ENCODE measurements around the gene NT5DC4. TPM values are rescaled to one million over a fixed set of nuclear protein-coding genes. Genes with fewer than 3 reads are reported as not detected.

NT5DC4 gene
- total and polyA plus RNA-seq, 2 of the 8 experiments (the other 6 are each of a cell fraction or from before 2014, with no cell fraction given) = not detected

- Histone ChIP-seq H3K56ac (replicated peaks; ENCODE audit: insufficient read length, low read depth, low read length) (no peak within 1 kb of the TSS), H2BK20ac (ENCODE audit: low read length) (peak within 1 kb of the TSS; percentile 52; the same call in 1 of the 2 replicates), H4K8ac (ENCODE audit: extremely low read depth, insufficient read depth, low read length) (no peak within 1 kb of the TSS), H3K79me2 (ENCODE audit: control insufficient read depth in 1 of 2, insufficient read depth in 2 of 2, low read length in 2 of 2) (no peaks in the 10 kb centered on the region), H3K27ac (ENCODE audit: low read depth, low read length) (no peak within 1 kb of the TSS), H2BK5ac (ENCODE audit: low read depth, low read length) (no peak within 1 kb of the TSS), H3K4me2 (ENCODE audit: insufficient read depth in 1 of 2, low read depth in 2 of 2, low read length in 2 of 2) (peak within 1 kb of the TSS; percentile 53 to 62), H3K4me1 (replicated peaks in 1 of 4; ENCODE audit: control insufficient read depth in 3 of 4, insufficient read depth in 4 of 4, low read length in 3 of 4) (peaks cover 0 to 18% (median 3%) of the 10 kb centered on the region in 4 experiments; a peak in 3 of 7 replicates), H3K18ac (ENCODE audit: extremely low read depth, low read length) (no peak within 1 kb of the TSS), H2AK5ac (ENCODE audit: low read depth, low read length) (no peak within 1 kb of the TSS), H3K9ac (replicated peaks in 1 of 4; ENCODE audit: extremely low read depth in 1 of 4, low read depth in 3 of 4, low read length in 3 of 4) (no peak within 1 kb of the TSS), H2BK120ac (replicated peaks; ENCODE audit: low read depth, low read length) (no peak within 1 kb of the TSS), H3K23me2 (ENCODE audit: low read depth, low read length) (no peaks in the 10 kb centered on the region), H3K36me3 (ENCODE audit: control insufficient read depth in 2 of 4, insufficient read depth in 4 of 4, low read length in 3 of 4) (no peaks in the 10 kb centered on the region), H3K23ac (ENCODE audit: insufficient read length) (no peak within 1 kb of the TSS), H3K79me1 (ENCODE audit: low read depth, low read length) (no peaks in the 10 kb centered on the region), H2AFZ (ENCODE audit: low read length) (peak within 1 kb of the TSS; percentile 97), H3K4me3 (ENCODE audit: extremely low read depth in 1 of 4, insufficient read depth in 2 of 4, low read depth in 3 of 4, low read length in 4 of 4) (peak within 1 kb of the TSS in 1 of 4 experiments; percentile 46; a peak in 3 of 8 replicates), H3K14ac (ENCODE audit: insufficient read length) (no peak within 1 kb of the TSS), H4K91ac (replicated peaks; ENCODE audit: insufficient read length, low read length) (no peak within 1 kb of the TSS), H4K5ac (ENCODE audit: insufficient read length, low read depth, low read length) (no peak within 1 kb of the TSS), H3K9me3 (ENCODE audit: insufficient read depth in 2 of 2, low read depth in 1 of 2, low read length in 1 of 2) (no peaks in the 10 kb centered on the region), H3K27me3 (replicated peaks in 1 of 4; ENCODE audit: control insufficient read depth in 3 of 4, extremely low read depth in 1 of 4, insufficient read depth in 3 of 4, low read length in 3 of 4) (no peaks in the 10 kb centered on the region), H3K4ac (replicated peaks; ENCODE audit: insufficient read length, low read depth, low read length) (no peak within 1 kb of the TSS), H2BK15ac (ENCODE audit: low read length) (no peak within 1 kb of the TSS), H4K20me1 (replicated peaks in 1 of 2; ENCODE audit: control insufficient read depth in 1 of 2, insufficient read depth in 2 of 2, low read length in 2 of 2) (no peaks in the 10 kb centered on the region), H2BK12ac (ENCODE audit: low read depth, low read length) (no peak within 1 kb of the TSS)
- ChIA-PET POLR2A (ENCODE audit: partially characterized antibody) (interaction anchor here (1.4 kb wide), 1 partner anchor 10 kb away, joined by 3 read pairs; no protein-coding TSS in a partner anchor), CTCF (ENCODE audit: partially characterized antibody) (interaction anchor here (0.9 kb wide), 1 partner anchor 158 kb away, joined by 3 read pairs; no protein-coding TSS in a partner anchor)
- FAIRE-seq (peak; percentile 78), DNase-seq (ENCODE audit: low read depth in 1 of 2, low spot score in 2 of 2) (peak in 1 of 2 experiments; percentile 17)
- WGBS, 2 experiments (ENCODE audit: extremely low coverage in 1 of 2, insufficient coverage in 1 of 2, insufficient read length in 1 of 2, insufficient replicate concordance in 2 of 2, low coverage in 1 of 2, low lambda C conversion rate in 2 of 2, missing lambda C conversion rate in 1 of 2) = 29% methylated on average over 13 of the region's 13 CpGs; no CpG with 5 or more reads in 1 of the 2 experiments
- TF ChIP-seq BACH1 (IDR thresholded peaks at IDR 0.05; ENCODE audit: low read length) (peak; percentile 87), ZNF274 (IDR thresholded peaks at IDR 0.05; ENCODE audit: borderline replicate concordance, extremely low read depth, low read length) (no peak), POLR2A (IDR thresholded peaks at IDR 0.05; ENCODE audit: control extremely low read depth in 1 of 2, low read depth in 2 of 2, low read length in 2 of 2) (0 out of 3 replicates have a peak, but pooled peaks of 1 of the 2 experiments have one; percentile 38)
Measured at GRCh38 chr2:112784199-112785189, 63.7 kb downstream of the NT5DC4 start, which contains the start of gene IL1A. Gene IL1A (minus strand): TSS chr2:112784493. CDS start chr2:112783770, 723 bp downstream.

All from H1 (cell line).